Fibroblast of the aortic adventitia (primary cell): ENCODE results near the gene IQCF6. TPM values are rescaled to one million over a fixed set of nuclear protein-coding genes. Genes with fewer than 3 reads are reported as not detected.

Source experiments
- DNase-seq: peaks from one replicate; pipeline ENCODE4 v3.0.0-alpha.2; 2010; ENCODE audit warnings: low read depth
- H3K4me3 ChIP-seq: 2 replicates; pipeline ENCODE4 v1.5.1; 2011; ENCODE audit warnings: low read depth, mild to moderate bottlenecking, control low read depth, low read length, moderate library complexity
- total RNA-seq: library from RNA; depleted of rRNA; stranded (reverse); fragments of >200 nt; gene quantifications from 2 replicates; pipeline ENCODE4 v1.2.3, GENCODE V29; 2012; ENCODE audit warnings: low replicate concordance
- TF ChIP-seq, protein P1 (sequence below): IDR thresholded peaks from 2 replicates; pipeline ENCODE4 v1.5.1; 2011; ENCODE audit warnings: mild to moderate bottlenecking, low read length, control low read depth, inconsistent platforms; ENCODE audit not compliant: insufficient read depth

The IQCF6 gene
- total RNA-seq: not detected in 2 replicates

DNA sequence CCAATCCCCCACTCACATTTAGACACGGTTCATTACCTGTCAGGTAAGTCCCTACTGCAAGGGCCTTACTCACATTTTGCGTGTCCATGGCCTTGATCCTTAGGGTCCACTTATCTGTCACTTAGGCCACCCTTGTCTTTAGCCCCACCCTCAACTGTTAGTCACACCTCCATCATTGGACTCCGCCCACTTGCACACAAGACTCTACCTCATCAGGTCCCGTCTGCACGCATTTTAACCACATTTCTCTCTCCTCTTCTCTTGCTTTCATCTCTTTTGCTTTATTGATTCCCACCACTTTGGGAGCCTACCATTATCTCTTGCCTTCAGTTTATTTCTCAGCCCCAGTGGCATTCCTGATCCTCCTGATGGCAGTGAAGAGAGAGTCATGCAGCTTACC is at the start of gene IQCF6:
IQCF6 (minus strand) TSS at position 101 of the 400 bp plus-strand sequence; CDS start at position 88, 13 bp downstream.
- TF ChIP-seq, protein P1, sequence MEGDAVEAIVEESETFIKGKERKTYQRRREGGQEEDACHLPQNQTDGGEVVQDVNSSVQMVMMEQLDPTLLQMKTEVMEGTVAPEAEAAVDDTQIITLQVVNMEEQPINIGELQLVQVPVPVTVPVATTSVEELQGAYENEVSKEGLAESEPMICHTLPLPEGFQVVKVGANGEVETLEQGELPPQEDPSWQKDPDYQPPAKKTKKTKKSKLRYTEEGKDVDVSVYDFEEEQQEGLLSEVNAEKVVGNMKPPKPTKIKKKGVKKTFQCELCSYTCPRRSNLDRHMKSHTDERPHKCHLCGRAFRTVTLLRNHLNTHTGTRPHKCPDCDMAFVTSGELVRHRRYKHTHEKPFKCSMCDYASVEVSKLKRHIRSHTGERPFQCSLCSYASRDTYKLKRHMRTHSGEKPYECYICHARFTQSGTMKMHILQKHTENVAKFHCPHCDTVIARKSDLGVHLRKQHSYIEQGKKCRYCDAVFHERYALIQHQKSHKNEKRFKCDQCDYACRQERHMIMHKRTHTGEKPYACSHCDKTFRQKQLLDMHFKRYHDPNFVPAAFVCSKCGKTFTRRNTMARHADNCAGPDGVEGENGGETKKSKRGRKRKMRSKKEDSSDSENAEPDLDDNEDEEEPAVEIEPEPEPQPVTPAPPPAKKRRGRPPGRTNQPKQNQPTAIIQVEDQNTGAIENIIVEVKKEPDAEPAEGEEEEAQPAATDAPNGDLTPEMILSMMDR: no peak
- no peak within 1 kb of the TSS for H3K4me3 ChIP-seq
- no peak for DNase-seq

DNA sequence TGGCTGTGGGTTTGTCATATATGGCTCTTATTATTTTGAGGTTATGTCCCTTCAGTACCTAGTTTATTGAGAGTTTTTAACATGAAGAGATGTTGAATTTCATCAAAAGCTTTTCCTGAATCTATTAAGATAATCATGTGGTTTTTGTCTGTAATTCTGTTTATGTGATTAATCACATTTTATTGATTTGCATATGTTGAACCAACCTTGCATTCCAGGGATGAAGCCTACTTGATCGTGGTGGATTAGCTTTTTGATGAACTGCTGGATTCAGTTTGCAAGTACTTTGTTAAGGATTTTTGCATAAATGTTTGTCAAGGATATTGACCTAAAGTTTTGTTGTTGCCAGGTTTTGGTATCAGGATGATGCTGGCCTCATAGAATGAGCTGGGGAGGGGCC is 49.3 kb upstream of the IQCF6 start:
- DNase-seq: no peak
- TF ChIP-seq, protein P1: no peak
- H3K4me3 ChIP-seq: no peak overlapping the region

DNA sequence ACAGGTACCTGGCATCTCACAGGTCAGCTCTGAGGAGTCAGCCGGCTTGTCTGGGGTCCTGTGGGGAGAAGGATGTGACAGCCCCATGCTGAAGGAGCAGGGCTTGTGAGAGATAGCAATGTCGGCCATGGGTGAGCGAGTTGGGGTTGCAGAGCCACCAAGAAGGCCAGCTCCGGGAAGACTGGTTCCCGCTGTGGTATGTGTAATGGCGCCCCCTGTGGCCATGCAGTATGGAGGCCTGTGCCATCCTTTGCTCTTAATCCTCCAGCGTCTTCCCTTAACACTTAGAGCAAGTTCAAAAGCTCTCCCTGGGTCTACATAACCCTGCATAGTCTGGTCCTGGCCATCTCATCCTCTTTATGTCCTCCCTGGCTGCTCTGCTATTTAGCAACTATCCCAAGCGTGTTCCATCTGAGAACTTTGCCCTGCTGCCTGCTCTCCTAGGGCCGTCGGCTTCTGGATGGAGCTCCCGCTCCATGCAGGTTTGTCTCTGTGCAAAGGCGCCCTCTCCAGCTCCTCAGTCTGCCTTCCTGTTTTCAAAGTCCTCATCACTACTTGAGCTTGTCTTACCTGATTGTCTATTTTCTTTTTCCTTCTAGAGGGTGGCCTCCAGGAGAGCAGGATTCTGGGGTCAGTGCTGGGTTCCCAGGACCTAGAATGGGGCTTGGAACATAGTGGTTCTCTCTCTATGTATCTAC is 40.8 kb upstream of the IQCF6 start:
- TF ChIP-seq, protein P1: no peak
- DNase-seq: no peak
- H3K4me3 ChIP-seq: no peak overlapping the region

DNA sequence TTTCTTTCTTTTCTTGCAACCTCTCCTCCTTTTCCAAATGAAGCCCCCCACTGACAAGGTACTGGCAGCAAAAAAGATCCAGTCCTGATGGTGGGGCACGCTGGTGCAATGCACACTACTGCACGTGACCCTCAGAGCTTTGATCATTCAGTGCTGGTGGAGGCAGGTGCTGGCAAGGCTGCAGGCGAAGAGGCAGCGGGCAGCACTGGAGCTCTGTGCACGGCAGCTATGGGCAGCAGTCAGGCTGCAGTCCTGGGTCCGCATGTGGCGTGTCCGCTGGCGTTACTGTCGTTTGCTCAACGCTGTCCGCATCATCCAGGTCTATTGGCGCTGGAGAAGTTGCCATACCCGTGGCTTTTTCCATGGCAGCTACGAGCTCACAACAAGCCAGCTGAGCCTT is 40.1 kb upstream of the IQCF6 start:
- TF ChIP-seq, protein P1: no peak
- no peak for DNase-seq

DNA sequence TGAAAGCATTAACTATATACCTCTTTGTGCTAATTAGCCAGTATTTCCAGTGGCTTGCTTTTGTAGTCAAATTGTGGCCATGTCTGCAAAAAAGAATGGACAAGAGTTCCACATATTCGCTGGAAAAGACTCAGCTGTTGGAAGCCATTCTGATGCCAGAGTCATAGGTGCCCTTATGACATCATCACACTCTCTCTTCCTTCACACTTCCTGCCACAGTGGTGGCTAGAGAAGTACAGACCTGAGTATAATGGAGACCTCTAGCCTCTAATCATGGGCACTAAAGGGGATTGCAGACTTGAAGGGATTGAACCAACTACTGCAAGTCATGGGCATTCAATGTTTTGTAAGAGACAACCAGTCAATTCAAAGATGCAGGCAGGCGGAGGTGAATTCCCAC is 38.3 kb upstream of the IQCF6 start:
- DNase-seq: no peak
- TF ChIP-seq, protein P1: no peak
- H3K4me3 ChIP-seq: no peak overlapping the region

More for the DNA sequence above, 40.1 kb upstream of the IQCF6 start:
- H3K4me3 ChIP-seq: no peak overlapping the region

DNA sequence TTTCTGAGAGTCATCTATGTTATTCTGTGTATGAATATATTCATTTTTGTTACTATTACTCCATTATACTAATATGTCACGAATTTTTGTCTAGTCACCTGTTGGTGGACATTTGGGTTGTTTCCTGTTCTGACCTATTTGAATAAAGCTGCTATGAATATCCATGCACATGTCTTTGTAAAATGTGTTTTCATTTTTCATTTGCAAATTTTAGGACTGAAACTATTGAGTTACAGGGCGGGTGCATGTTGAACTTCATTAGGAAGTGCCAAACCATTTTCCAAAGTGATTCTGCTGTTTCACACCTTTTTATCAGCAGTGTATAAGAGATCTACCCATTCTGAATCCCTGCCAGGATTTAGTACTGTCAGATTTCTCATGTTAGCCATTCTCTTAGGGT is 37.7 kb upstream of the IQCF6 start:
- no peak overlapping the region for H3K4me3 ChIP-seq
- no peak for DNase-seq
- TF ChIP-seq, protein P1: no peak

DNA sequence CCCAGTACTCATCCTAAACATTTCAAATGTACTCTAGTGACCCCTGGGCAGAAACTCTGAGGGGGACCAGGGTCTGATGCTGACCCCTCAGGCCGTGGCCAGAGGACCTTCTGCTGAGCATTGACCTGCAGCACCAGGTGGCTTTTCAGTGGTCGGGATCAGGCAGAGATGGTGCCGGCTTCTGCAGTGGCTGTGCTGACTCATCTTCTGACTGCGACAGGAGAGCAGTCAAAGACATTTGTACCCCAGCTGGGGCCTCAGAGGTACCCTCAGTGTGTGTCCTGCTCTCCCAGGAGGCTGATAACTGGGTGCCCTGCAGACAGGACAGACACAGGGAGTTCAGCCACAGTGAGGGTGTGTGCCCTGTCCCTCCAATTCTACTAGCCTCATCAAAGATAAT is 36.6 kb upstream of the IQCF6 start:
- DNase-seq: no peak
- no peak overlapping the region for H3K4me3 ChIP-seq
- TF ChIP-seq, protein P1: no peak
